Astrocyte of the cerebellum (primary cell): ENCODE data around the gene TNFRSF18.

Experiments
- DNase-seq: peaks from one replicate; pipeline ENCODE4 v3.0.0-alpha.2; 2011; ENCODE audit warnings: low read depth
- H3K4me3 ChIP-seq: 2 replicates; pipeline ENCODE4 v1.5.1; 2011; ENCODE audit warnings: mild to moderate bottlenecking, low read depth, low read length, moderate library complexity
- in situ Hi-C: cut with HindIII; loops from 2 replicates; pipeline ENCODE4 v1.10.0; 2017; ENCODE audit warnings: low sequenced_read_pairs
- TF ChIP-seq, protein P1 (sequence below): IDR thresholded peaks from 2 replicates; pipeline ENCODE4 v1.5.1; 2012; ENCODE audit warnings: low read length, low read depth, moderate library complexity, mild to moderate bottlenecking; ENCODE audit errors: missing control alignments

The TNFRSF18 gene

DNA sequence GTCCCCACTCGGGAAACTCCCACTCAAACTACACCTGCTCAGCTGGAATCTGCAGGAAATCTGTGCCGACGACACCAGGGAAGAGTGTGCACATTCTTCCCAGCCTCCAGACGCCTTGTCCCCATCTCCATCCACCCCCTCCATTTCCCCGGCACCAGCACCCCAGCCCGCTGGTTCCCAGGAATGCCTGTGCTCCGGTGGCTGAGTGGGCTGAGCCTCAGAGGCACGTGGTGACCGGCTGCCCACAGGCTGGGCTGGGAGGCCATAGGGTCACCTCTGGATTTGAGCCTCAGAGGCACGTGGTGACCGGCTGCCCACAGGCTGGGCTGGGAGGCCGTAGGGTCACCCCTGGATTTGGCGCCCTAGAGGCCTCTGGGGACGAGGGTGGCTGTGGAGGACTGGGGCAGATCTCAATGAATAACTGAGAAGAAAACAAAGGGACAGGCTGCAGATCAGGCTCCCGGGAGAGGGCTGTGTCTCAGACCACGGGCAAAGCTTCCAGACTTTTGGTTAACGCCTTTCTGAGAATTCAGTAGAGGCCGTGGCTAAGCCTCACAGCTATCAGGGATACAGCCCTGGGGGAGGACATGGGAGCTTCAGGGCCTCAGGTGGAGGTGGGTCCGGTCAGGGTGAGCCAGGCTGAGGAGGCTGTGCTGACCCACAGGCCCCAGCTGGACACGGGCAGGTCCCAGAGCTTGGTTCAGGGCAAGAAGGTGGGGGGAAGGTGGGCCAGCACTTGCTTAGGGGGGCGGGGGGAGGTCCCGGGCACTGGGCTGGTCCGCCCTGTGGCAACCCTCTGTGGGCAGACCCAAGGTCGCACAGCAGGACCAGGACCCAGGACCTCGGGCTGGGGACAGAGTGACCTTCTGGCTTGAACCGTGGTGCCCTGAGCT, 50.0 kb downstream of the TNFRSF18 start:
- TF ChIP-seq, protein P1, sequence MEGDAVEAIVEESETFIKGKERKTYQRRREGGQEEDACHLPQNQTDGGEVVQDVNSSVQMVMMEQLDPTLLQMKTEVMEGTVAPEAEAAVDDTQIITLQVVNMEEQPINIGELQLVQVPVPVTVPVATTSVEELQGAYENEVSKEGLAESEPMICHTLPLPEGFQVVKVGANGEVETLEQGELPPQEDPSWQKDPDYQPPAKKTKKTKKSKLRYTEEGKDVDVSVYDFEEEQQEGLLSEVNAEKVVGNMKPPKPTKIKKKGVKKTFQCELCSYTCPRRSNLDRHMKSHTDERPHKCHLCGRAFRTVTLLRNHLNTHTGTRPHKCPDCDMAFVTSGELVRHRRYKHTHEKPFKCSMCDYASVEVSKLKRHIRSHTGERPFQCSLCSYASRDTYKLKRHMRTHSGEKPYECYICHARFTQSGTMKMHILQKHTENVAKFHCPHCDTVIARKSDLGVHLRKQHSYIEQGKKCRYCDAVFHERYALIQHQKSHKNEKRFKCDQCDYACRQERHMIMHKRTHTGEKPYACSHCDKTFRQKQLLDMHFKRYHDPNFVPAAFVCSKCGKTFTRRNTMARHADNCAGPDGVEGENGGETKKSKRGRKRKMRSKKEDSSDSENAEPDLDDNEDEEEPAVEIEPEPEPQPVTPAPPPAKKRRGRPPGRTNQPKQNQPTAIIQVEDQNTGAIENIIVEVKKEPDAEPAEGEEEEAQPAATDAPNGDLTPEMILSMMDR, result no peak
- in situ Hi-C loops, result no loop called here
- H3K4me3 ChIP-seq, result no peak overlapping the region
- no peak for DNase-seq

DNA sequence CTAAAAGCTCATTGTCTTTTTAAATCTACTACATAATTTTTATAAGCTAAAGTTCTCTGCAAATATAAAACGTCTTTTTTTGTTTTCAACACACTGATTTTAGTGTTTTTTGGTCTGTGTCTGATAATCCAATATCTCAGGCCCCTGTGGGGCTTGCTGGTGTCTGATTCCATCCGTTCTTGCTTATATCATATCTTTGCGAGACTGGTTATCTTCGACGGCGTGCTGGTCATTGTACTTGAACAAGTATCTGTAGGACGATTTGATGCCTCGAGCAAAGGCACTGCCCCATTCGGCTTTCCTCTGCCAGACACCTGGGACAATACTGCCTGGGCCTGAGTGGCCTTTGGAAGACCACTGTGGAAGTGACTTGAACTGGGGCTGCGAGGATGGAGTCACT, 51.1 kb downstream of the TNFRSF18 start:
- H3K4me3 ChIP-seq, result no peak overlapping the region
- in situ Hi-C loops, result no loop called here
- no peak for DNase-seq
- TF ChIP-seq, protein P1, result no peak

DNA sequence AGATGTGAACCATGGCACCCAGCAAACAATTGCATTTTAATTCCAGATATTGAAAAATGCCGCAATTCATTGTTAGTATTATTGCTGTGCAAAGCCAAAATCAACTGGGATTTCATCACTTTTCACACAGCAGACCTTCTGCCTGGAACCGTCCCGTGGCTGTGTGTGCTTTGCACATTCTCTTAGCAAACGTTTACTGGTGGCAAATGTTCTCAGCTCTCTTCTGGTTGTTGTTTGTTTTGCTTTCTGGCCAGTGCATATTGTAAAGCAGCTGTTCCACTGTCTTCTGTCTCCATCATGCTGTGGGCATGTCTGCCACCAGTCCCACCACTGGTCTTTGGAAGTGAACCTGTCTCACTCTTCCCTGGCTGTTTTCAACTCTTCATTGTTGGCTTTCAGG, 52.5 kb downstream of the TNFRSF18 start:
- TF ChIP-seq, protein P1, result no peak
- in situ Hi-C loops, result no loop called here
- DNase-seq, result no peak
- H3K4me3 ChIP-seq, result no peak overlapping the region
